Activated B cell treated with CpG ODN at 0.5 μM for 24 hours (primary cell): Measurements from ENCODE around the gene PRDX2. TPM values are rescaled to one million over a fixed set of nuclear protein-coding genes. Genes with fewer than 3 reads are reported as not detected.

Source experiments
- ATAC-seq: fragments of 200-7000 bp; cut with Tn5 transposase; one replicate; pipeline ENCODE4 v1.10.0; 2021; ENCODE audit warnings: low read depth, mild to moderate bottlenecking, moderate library complexity
- CTCF ChIA-PET: fragments of 350-600 bp; sonication (Branson Sonifier 250); formaldehyde crosslinking; loops from one replicate; lab custom pipeline; 2021; ENCODE audit warnings: antibody characterized with exemption; lab: Charles Lee
- POLR2A ChIA-PET: fragments of 350-600 bp; sonication (Branson Sonifier 250); formaldehyde crosslinking; loops from one replicate; lab custom pipeline; 2021; ENCODE audit warnings: antibody characterized with exemption; lab: Charles Lee
- DNase-seq: peaks from one replicate; pipeline ENCODE4 v3.0.0; 2022
- H3K27ac Mint-ChIP-seq: one replicate; pipeline ENCODE4 v1.8.0; 2020; ENCODE audit warnings: mixed read lengths
- H3K27me3 Mint-ChIP-seq: one replicate; pipeline ENCODE4 v1.8.0; 2021; ENCODE audit warnings: mixed read lengths
- H3K36me3 Mint-ChIP-seq: one replicate; pipeline ENCODE4 v1.8.0; 2021; ENCODE audit warnings: low read depth, mixed read lengths
- H3K4me1 Mint-ChIP-seq: one replicate; pipeline ENCODE4 v1.8.0; 2021; ENCODE audit warnings: mixed read lengths
- H3K4me3 Mint-ChIP-seq: one replicate; pipeline ENCODE4 v1.8.0; 2020; ENCODE audit warnings: mild to moderate bottlenecking, mixed read lengths
- H3K9me3 Mint-ChIP-seq: one replicate; pipeline ENCODE4 v1.8.0; 2020; ENCODE audit warnings: mixed read lengths
- CTCF ChIP-seq: fragments of 200-600 bp; IDR thresholded peaks from one replicate; pipeline ENCODE4 v1.8.0; 2022; ENCODE audit warnings: antibody characterized with exemption, mild to moderate bottlenecking
- intact Hi-C: fragments of 100-400 bp; cut with micrococcal nuclease; formaldehyde crosslinking; loops from one replicate; pipeline ENCODE4 v1.15.1; 2024
- total RNA-seq: library from RNA; stranded (reverse); gene quantifications from 2 replicates; pipeline ENCODE4 v1.2.3, GENCODE V29; 2022

PRDX2 gene
- total RNA-seq, 1 donor from 2014 or later = 53.1 TPM

- Mint-ChIP-seq H3K4me1 (peaks cover 43% of the 10 kb centered on the region), H3K36me3 (no peaks in the 10 kb centered on the region), H3K27me3 (peaks cover 65% of the 10 kb centered on the region), H3K9me3 (no peaks in the 10 kb centered on the region), H3K27ac (peak overlapping the region; percentile 18), H3K4me3 (peak overlapping the region; percentile 32)
- ChIA-PET CTCF (no interaction called here), POLR2A (no interaction called here)
- DNase-seq (no peak), ATAC-seq (no peak)
- intact Hi-C loops = loop anchor here (5.0 kb wide), 1 partner anchor 263 kb away; the partner anchor contains the start of gene LYL1
- no peak for TF ChIP-seq CTCF
Measured at GRCh38 chr19:12838886-12839756, 37.5 kb upstream of the PRDX2 start.

GRCh38 chr19:12838182-12838885, 36.7 kb upstream of the PRDX2 start, which contains the start of gene MAST1:
TSS of gene MAST1 (plus strand) at chr19:12838515. CDS start at chr19:12838573, 58 bp downstream.
- ChIA-PET POLR2A (no interaction called here), CTCF (no interaction called here)
- DNase-seq (no peak), ATAC-seq (peak; percentile 67)
- TF ChIP-seq CTCF = no peak
- peaks cover 64% of the 10 kb centered on the region for H3K27me3 Mint-ChIP-seq
- peaks cover 44% of the 10 kb centered on the region for H3K4me1 Mint-ChIP-seq
- intact Hi-C loops = loop anchor here (5.0 kb wide), 1 partner anchor 264 kb away; the partner anchor contains the start of gene LYL1
- peak within 1 kb of the TSS; percentile 61 for H3K4me3 Mint-ChIP-seq
- no peaks in the 10 kb centered on the region for H3K36me3 Mint-ChIP-seq
- H3K9me3 Mint-ChIP-seq = no peaks in the 10 kb centered on the region
- peak within 1 kb of the TSS; percentile 18 for H3K27ac Mint-ChIP-seq

GRCh38 chr19:12837225-12837624, 35.6 kb upstream of the PRDX2 start:
- DNase-seq = no peak
- ATAC-seq = no peak
- Mint-ChIP-seq H3K4me1 (peaks cover 53% of the 10 kb centered on the region), H3K27ac (no peak overlapping the region), H3K9me3 (peaks cover 3% of the 10 kb centered on the region), H3K4me3 (no peak overlapping the region), H3K27me3 (peaks cover 66% of the 10 kb centered on the region), H3K36me3 (no peaks in the 10 kb centered on the region)
- CTCF ChIA-PET = interaction anchor here (0.7 to 1.0 kb wide), 3 partner anchors 10 to 71 kb away, joined by 3 read pairs; no protein-coding TSS in a partner anchor
- POLR2A ChIA-PET = interaction anchor here (0.5 to 1.3 kb wide), 4 partner anchors 46 to 155 kb away, joined by 3 to 4 read pairs (median 4); partner anchors contain the start of gene JUNB
- intact Hi-C loops = loop anchor here (5.0 kb wide), 1 partner anchor 265 kb away; the partner anchor contains the start of gene LYL1
- TF ChIP-seq CTCF = no peak

GRCh38 chr19:12836529-12836863, 34.9 kb upstream of the PRDX2 start:
- Mint-ChIP-seq H3K36me3 (no peaks in the 10 kb centered on the region), H3K9me3 (peaks cover 3% of the 10 kb centered on the region), H3K27me3 (peaks cover 68% of the 10 kb centered on the region), H3K27ac (no peak overlapping the region), H3K4me1 (peaks cover 48% of the 10 kb centered on the region), H3K4me3 (no peak overlapping the region)
- DNase-seq (no peak), ATAC-seq (no peak)
- CTCF ChIA-PET = interaction anchor here (1.0 kb wide), 1 partner anchor 70 kb away, joined by 3 read pairs; no protein-coding TSS in a partner anchor
- no peak for TF ChIP-seq CTCF
- POLR2A ChIA-PET = interaction anchor here (1.3 kb wide), 1 partner anchor 45 kb away, joined by 3 read pairs; the partner anchor contains the start of gene JUNB
- intact Hi-C loops = loop anchor here (5.0 kb wide), 1 partner anchor 266 kb away; the partner anchor contains the start of gene LYL1
